ENCODE measurements around the gene MACF1.

Gene MACF1

DNA sequence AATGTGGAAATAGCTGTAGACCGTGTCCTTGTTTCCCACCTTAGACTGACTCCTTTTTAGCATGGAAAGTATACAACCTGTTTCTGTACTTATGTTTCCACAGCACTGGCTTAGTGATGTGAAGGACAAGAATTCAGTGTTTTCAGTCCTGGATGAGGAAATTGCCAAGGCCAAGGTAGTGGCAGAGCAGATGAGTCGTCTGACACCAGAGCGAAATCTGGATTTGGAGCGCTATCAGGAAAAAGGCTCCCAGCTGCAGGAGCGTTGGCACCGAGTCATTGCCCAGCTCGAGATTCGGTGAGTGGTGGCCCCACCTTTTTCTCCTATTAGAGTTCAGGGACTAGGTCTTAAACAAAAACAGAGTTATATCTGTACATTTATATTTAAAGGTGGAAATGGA, 112.6 kb downstream of the MACF1 start:
- DNase-seq, result no peak

DNA sequence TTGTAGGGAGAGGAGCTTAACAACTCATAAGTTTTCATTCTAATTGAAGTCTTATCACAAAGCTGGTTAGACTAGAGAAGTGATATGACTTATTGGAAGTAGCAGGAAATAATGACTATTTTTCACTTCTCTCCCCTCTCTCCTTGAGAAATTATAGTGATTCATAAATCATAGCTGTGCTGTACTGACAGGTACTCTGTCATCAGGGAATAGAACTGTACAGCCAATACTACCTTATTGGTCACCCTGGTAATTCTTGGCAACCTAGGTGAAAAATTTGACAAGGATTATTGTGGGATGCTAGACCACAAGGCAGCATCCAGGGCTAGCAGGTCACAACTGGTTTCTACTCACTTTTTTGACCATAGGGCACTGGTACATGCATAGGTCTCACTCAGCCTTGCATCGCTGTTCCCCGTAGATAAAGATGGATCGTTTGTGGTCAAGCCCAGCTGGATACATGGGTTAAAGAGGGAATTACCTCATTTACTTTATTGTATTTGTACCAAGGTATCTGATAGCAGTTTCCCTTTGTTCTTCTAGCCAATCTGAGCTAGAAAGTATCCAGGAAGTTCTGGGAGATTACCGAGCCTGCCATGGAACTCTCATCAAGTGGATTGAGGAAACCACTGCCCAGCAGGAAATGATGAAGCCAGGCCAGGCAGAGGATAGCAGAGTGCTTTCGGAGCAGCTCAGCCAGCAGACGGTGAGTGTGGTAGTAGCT, 113.6 kb downstream of the MACF1 start:
- no peak for DNase-seq

DNA sequence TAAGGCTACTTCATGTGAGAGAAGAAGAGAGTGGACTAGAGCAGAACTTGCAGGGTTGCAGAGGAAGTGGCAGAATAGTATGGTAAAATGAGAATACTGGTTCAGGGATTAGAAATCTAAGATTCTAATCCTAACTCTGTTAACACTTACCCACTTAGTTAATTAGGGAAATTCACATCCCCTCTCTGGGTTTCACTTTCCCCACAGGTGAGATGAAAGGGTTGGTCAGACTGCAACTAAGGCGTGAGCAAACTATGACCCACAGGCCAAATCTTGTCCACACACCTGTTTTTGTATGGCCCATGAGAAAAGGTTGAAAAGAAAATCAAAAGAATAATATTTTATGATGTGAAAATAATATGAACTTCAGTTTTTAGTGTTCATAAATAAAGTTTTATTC, 117.5 kb downstream of the MACF1 start:
- DNase-seq, result no peak

DNA sequence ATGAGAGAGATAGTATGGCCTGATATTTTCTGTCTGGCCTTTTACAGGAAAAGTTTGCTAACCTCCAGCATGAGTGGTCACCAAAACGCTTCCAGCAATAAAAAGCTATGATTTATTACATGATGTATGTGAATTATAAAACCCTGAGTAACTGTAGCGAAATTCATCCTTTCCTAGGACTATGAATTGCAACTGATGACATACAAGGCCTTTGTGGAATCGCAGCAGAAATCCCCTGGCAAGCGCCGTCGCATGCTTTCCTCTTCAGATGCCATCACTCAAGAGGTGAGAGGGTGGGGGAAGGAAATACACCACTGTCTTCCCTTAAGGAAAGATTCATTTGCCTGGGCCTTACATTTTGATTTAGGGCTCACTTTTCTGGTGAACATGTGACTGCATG, 117.9 kb downstream of the MACF1 start:
- no peak for DNase-seq

DNA sequence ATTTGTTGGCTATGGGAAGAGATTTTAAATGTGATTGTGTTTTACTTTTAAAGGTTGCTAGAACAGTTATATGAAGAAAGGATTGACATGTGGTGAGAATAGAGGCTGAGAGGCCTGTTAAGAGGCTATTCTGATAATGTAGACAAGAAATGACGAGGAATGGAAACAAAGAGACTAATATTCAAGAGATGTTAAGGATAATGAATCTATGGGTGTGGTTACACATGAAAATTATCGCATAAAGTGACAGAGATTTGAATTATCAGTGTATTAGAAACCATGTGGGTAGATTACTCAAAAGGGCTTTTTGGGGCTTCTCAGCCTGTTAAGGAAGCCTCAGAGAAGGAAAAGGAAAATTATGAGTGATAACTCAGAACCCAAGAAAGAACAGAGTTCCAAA, 120.4 kb downstream of the MACF1 start:
- DNase-seq, result no peak

DNA sequence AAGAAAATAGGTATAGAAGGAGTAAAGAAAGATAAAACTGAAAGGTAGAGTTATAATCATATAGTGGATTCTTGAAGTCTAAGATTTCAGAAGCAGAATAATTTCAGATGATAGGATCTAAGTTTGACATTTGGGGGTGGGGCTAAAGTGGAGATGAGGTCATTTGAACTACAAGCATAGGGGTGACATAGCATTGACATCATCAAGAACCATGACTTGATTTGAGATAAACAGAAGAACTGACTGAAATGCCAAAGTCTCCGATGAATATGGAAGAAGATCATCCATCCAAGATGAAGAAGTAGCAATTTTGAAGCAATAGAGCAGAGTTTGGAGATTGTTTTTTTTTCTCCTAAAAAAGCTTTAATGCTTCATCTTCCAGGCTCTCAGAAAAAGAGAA, 122.3 kb downstream of the MACF1 start:
- DNase-seq, result peak in 1 of 2 donors; percentile 4

DNA sequence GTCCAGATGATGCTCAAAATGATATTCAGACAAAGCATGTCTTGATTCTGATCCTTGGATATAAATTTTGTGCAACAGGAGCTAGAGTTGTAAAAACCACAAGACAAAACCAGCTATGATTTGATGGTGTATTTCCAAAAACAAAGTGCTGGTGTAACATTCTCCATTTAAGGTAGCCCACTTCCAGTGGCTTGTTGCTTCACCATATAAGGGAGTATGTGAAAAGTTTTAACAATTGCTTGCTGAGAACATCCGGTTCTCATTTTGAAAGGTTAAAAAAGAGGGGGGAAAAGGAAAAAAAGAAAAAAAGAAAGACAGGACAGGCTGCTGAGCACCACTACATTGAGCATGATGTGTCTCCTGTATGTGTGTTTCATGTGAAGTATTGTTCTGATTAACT, 123.6 kb downstream of the MACF1 start:
- DNase-seq, result no peak

DNA sequence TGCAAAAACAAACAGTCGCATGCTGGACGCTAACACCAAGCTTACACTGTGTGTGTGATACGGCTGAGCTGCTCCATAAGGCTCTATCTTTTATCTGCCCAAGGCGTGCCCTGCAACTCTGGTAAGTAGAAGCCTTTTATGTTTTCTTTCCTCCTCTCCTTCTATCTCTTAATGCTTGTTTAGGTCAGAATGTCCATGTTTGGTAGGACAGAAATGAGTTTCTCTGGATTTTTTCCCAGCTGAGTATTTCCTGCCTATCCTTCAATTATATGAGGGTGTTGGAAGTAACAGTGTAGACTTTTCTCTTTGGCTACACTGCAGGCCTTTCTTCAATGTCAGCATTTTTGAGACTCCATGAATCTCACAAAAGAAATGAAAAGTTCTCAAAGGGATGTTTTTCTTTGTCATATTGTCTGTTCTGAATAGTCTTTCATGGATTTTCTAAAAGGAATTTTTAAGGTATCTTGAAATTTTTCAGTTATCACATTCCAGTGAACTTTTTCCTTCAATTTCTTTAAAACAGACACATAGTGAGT, 124.2 kb downstream of the MACF1 start:
- no peak for DNase-seq

DNA sequence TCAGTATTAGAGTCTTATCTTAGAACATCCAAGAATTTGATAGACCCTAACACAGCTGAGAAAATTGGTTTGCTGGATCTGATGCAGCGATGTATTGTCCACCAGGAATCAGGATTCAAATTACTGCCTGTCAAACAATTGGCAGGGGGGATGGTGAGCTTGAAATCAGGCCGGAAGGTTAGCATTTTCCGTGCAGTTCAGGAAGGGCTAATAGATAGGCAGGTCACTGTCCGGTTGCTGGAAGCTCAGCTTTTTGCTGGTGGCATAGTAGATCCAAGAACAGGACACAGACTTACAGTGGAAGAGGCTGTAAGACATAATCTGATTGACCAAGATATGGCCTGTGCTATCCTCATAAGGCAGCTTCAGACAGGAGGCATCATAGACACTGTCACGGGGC, 127.2 kb downstream of the MACF1 start:
- no peak for DNase-seq

DNA sequence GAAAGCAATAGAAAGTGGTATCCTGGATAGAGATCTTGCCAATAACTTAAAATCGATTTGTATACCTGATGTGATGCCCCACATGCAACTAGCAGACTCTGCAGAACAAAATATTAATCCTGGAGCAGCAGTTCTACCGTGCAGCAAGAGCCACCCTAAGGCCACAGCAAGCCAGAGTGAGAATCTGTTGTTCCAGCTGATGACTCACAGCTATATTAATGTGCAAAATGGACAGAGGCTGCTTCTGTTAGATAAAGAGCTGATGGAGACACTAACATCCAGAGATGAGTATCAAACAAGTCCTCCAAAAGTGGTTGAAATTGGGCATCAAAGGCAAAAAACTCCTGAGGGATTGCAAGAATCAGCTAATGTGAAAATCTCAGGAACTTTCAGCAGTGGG, 127.8 kb downstream of the MACF1 start:
- DNase-seq, result no peak

DNA sequence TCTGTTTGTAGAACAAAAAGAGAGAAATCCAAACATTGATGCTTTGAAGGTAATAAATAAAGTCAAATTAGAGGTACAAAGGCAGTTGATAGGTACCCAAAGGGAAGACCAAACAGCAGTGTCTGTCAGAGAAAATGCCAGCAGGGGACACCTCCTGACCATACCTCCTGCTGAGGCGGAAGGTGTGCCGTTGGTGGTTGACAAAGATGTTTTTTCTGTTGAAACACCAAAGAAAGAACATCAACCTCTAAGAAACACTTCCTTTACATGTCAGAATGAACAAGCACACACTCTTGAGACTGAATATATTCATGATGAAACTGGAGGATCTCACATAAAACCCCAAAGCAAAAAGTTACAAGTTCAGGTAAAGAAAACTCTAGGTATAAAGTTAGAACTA, 128.3 kb downstream of the MACF1 start:
- no peak for DNase-seq

DNA sequence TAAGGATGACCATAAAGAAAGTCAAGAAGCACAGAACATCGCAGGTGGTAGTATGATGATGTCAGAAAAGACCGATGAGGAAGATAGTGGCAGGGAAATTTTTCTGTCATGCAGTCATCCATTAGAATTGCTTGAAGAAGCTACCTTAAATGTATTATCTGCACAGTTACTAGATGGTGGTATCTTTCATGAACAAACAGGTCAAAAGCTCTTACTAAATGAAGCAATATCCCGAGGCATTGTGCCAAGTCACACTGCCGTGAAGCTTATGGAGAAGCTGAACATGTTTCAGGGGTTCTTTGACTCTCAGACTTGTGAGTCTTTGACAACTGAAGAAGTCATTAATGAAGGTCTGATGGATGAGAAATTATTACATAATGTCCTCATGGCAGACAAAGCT, 128.8 kb downstream of the MACF1 start:
- DNase-seq, result no peak

DNA sequence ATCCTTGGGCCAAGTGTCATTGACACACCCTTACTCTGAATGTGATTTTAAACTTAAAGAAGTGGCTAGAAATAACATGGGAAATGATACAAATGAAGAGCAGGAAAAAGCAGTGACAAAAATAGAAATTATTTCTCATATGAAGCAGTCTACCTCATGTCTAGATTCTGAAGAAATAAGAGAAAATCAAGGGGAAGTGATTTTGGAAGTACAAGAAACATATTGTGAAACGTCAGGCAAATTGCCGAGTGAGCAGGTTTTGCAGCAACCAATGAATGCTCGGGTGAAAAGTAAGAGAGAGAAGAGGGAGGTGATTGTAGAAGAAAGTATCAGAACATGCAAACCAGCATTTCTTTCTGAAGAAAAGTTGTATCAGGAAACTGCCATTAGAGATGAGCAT, 130.7 kb downstream of the MACF1 start:
- no peak for DNase-seq

DNA sequence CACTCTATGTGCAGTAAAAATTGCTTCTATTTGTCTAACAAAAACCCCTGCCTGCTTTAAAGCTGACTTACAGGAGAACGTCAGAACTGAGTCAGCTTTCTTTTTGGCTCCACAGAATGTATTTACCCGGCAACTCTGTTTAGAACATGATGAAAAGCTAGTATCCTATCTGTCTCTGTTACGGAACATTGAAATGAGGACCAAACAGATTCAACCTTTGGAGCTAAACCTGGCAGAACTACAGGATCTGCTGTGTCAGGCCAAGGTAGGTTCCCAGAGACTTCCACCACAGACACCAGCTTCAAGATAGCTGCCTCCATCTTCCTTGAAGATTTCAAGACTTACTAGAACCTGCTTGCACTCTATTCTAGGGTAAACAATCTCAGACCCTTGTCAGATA, 132.6 kb downstream of the MACF1 start:
- DNase-seq, result no peak

DNA sequence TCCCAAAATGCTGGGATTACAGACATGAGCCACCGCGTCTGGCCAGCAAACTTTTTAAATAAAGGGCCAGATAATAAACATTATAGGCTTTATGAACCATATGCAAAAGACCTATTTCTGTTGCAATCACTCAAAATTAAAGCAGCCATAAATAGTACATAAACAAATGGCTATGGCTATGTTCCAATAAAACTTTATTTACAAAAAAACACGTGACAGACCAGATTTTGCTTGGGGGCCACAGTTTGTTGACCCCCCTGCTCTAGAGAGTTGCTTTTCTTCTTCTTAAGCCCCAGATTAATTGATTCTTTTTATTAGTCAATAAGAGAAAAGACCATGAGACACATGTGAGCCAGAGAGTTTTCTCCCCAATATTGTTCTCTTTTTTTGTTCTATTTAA, 138.3 kb downstream of the MACF1 start:
- DNase-seq, result no peak

DNA sequence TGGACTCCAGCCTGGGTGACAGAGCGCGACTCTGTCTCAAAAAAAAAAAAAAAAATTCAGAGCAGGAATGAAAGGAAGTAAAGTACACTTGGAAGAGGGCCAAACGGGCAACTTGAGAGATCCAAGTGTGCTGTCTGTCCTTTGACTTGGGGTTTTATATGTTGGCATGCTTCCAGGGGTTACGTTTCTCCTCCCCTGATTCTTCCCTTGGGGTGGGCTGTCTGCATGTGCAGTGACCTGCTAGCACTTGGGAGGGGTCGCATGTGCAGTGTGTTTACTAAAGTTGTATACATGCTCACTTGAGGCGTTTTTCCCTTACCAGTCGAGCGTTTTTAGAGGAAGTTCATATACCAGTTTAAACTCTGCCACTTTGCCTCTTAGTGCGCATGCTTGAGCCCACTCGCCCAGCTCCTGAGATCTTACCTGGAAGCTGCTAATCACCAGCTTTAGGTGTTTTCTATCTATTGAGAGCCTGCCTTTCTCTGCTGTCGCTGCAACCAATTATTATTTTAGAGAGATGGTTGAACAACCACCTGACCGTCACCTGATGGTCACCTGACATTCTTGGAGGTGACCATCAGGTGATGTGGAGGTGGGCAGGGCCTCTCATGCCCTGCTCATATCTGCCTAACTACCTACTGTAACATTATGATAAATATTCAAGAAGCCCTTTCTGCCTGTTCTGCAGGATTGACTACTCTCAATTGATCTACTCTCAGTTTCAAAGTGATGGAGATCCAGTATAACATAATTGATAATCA, 140.1 kb downstream of the MACF1 start:
- no peak for DNase-seq

DNA sequence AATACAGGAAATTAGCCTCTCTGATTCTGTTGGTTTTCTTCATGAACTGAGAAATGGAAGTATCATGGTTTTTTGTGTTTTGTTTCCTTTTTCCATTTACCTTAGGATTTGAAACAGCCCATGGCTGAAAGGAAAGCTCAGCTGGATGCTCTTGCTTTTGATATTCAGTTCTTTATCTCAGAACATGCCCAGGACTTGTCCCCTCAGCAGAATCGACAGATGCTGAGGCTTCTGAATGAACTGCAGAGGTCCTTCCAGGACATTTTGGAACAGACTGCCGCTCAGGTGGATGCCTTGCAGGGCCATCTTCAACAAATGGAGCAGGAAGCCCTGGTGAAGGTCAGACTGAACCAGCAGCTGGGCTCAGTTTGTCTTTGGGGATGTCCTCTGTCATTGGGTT, 142.4 kb downstream of the MACF1 start:
- no peak for DNase-seq

DNA sequence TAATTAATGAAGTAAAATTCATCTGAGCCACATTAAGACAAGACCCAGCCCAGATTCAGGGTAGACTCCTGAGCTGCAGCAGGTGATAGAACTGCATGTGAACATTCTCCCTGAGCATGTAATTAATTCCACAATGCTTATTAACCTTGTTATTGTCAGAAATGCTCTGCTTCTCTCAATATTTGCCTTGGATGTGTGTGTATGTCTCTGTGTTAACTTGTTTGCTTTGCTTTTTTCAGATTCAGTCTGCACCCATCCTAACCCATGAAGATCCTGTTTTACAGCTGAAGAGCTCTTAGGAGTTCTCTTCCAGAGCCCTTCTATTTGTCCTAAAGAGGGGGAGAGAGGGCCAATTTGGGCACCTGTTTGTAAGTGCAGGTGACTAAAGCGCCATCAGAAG, 143.8 kb downstream of the MACF1 start:
- DNase-seq, result no peak

DNA sequence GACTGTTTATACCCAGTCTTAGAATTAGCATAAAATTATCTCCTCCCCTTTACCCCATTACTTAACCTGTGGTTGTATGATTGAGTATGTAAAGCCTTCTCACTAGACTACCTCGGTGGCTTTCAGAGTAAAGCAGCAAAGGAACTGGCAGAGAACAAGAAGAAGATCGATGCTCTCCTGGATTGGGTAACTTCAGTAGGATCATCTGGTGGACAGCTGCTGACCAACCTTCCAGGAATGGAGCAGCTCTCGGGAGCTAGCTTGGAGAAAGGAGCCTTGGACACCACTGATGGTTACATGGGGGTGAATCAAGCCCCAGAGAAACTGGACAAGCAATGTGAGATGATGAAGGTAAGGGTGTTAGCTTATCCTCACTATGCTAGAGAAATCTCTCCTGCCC, 148.4 kb downstream of the MACF1 start:
- DNase-seq, result no peak

DNA sequence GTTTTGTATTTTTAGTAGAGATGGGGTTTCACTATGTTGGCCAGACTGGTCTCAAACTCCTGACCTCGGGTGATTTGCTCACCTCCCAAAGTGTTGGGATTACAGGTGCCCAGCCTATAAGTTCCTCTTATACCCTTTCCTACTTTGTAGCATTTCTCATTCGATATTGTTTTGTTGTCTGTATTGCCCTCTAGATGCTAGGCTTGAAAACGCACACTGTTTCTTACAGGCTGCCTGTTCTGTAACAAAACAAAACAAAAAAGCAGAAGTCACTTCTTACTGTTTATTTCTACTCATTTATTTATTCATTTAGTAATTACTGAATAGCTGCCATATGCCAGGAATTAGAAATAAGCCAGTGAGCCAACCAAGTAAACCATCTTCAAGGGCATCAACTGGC, 150.1 kb downstream of the MACF1 start:
- no peak for DNase-seq

DNA sequence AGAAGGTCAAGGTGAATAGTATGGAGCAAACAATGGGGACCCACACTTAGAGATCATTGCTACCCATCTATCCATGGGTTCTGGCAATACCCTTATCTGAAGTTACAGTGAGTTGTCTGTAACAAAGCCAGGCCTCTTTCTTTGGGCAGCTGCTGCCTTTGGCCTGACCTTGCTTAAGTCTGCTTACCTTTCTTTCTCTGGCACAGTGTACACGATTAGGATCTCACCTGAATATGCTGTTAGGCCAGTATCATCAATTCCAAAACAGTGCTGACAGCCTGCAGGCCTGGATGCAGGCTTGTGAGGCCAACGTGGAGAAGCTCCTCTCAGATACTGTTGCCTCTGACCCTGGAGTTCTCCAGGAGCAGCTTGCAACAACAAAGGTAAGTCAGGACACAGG, 154.0 kb downstream of the MACF1 start:
- no peak for DNase-seq

DNA sequence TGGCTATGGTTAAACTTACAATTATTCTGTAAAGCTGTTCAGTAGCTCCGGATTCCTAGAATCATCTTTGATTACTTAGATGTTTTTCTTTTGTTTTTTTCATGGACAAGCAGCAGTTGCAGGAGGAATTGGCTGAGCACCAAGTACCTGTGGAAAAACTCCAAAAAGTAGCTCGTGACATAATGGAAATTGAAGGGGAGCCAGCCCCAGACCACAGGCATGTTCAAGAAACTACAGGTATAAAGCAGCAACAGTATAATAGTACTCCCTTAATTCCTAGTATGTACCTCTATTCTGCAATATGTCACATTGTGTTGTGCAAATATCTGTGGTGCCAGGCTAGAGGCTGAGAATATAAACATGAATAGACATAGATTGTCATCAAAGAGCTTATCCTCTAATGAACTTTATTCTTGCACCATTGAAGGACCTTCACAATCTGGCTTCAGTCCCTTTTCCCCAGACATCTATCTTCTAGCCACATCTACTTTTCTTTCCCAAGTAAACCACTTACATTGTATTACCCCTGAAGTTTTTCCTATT, 154.6 kb downstream of the MACF1 start:
- DNase-seq, result no peak

DNA sequence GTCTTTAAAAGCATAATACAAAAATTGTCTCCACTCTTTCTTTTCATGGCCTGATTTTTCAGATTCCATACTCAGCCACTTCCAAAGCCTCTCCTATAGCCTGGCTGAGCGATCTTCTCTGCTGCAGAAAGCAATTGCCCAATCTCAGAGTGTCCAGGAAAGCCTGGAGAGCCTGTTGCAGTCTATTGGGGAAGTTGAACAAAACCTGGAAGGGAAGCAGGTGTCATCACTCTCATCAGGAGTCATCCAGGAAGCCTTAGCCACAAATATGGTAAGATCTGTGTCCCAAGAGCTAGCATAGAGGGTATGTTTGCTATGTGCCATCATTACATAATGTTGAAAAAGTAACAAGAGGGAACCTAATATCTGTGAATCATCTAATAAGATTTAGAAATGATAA, 156.2 kb downstream of the MACF1 start:
- DNase-seq, result no peak

DNA sequence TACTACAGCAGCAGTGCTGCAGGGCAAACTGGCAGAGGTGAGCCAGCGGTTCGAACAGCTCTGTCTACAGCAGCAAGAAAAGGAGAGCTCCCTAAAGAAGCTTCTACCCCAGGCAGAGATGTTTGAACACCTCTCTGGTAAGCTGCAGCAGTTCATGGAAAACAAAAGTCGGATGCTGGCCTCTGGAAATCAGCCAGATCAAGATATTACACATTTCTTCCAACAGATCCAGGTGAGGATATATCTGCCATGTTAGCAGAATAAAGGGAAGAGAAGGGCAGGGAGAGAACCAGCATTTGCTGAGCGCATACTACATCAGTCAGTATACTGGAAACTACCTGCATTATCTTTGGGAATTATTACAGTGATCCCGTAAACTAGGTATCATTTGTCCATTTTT, 157.0 kb downstream of the MACF1 start:
- no peak for DNase-seq
